Panc1 (cell line): ENCODE measurements around the gene KBTBD8. TPM values are rescaled to one million over a fixed set of nuclear protein-coding genes. Genes with fewer than 3 reads are reported as not detected.

Experiments used
- ATAC-seq: fragments of 200-7000 bp; cut with Tn5 transposase; 2 replicates; pipeline ENCODE4 v1.9.1; 2020; ENCODE audit warnings: mild to moderate bottlenecking, moderate library complexity
- BruUV-seq: library from RNA; stranded (reverse); fragments of 400-500 nt; replicated peaks from 2 replicates; lab custom pipeline; 2021; lab: Mats Ljungman, UMichigan
- CTCF ChIA-PET: fragments of 300-600 bp; sonication (Branson Sonifier 250); formaldehyde crosslinking; loops from one replicate; lab custom pipeline; 2022; ENCODE audit warnings: antibody characterized with exemption; lab: Charles Lee
- POLR2A ChIA-PET: fragments of 300-600 bp; sonication (Branson Sonifier 250); formaldehyde crosslinking; loops from one replicate; lab custom pipeline; 2022; ENCODE audit warnings: antibody characterized with exemption; lab: Charles Lee
- DNase-seq: peaks from one replicate; pipeline ENCODE4 v3.0.0-alpha.2; 2010; ENCODE audit warnings: low read depth, low spot score
- H3K27ac ChIP-seq: 2 replicates; pipeline ENCODE4 v1.5.1; 2011; ENCODE audit warnings: mild to moderate bottlenecking, low read length, inconsistent platforms
- H3K27me3 ChIP-seq: fragments of 200-500 bp; sonication (Bioruptor generic); 2 replicates; pipeline ENCODE4 v1.6.0; 2014; ENCODE audit warnings: low read length, inconsistent platforms; ENCODE audit not compliant: control insufficient read depth, insufficient read depth
- H3K36me3 ChIP-seq: fragments of 200-500 bp; sonication (Bioruptor generic); 2 replicates; pipeline ENCODE4 v1.5.1; 2014; ENCODE audit warnings: inconsistent platforms, mild to moderate bottlenecking, low read length, moderate library complexity; ENCODE audit not compliant: control insufficient read depth, insufficient read depth
- H3K4me1 ChIP-seq: 2 replicates; pipeline ENCODE4 v1.5.1; 2011; ENCODE audit warnings: inconsistent platforms, mild to moderate bottlenecking, low read length, moderate library complexity; ENCODE audit not compliant: control insufficient read depth, insufficient read depth
- H3K4me3 ChIP-seq, 2 experiments: 2 replicates each; pipeline ENCODE4 v1.5.1; 2011 to 2012; ENCODE audit warnings: low read depth in 2 of 2, low read length in 2 of 2, mild to moderate bottlenecking in 2 of 2, inconsistent platforms in 1 of 2, moderate library complexity in 1 of 2
- H3K9me3 ChIP-seq: fragments of 200-500 bp; sonication (Bioruptor generic); 2 replicates; pipeline ENCODE4 v1.5.1; 2014; ENCODE audit warnings: low read depth, mild to moderate bottlenecking, inconsistent platforms, low read length, moderate library complexity; ENCODE audit not compliant: control insufficient read depth, insufficient read depth
- POLR2AphosphoS5 ChIP-seq: IDR thresholded peaks from 2 replicates; pipeline ENCODE4 v1.6.1; 2012; ENCODE audit warnings: mild to moderate bottlenecking, low read depth, low read length, moderate library complexity
- SIN3A ChIP-seq: IDR thresholded peaks from 2 replicates; pipeline ENCODE4 v1.6.1; 2012; ENCODE audit warnings: low read depth, mild to moderate bottlenecking, low read length, moderate library complexity, borderline replicate concordance; ENCODE audit not compliant: insufficient read depth
- TCF7L2 ChIP-seq: IDR thresholded peaks from 2 replicates; pipeline ENCODE4 v1.6.1; 2011; ENCODE audit warnings: mild to moderate bottlenecking, low read depth, low read length, inconsistent platforms
- in situ Hi-C: cut with HindIII; loops from 2 replicates; pipeline ENCODE4 v1.10.0; 2016; ENCODE audit warnings: low sequenced_read_pairs, low pct_unique_long_range_greater_than_20kb
- intact Hi-C: fragments of 100-400 bp; cut with micrococcal nuclease; formaldehyde crosslinking; loops from one replicate; pipeline ENCODE4 v1.10.0; 2022; ENCODE audit not compliant: unreplicated experiment
- total RNA-seq: library from RNA; stranded (reverse); gene quantifications from one replicate; pipeline ENCODE4 v1.2.1, GENCODE V29; 2021; ENCODE audit not compliant: unreplicated experiment
- TF ChIP-seq, protein P1 (sequence below): fragments of 450-650 bp; IDR thresholded peaks from 2 replicates; pipeline ENCODE4 v1.5.1; 2017; ENCODE audit warnings: mild to moderate bottlenecking
- TF ChIP-seq, protein P2 (sequence below), 2 experiments: IDR thresholded peaks; 2 replicates each; pipeline ENCODE4 v1.6.1; 2011 to 2012; ENCODE audit warnings: low read depth in 2 of 2, control low read depth in 1 of 2, low read length in 1 of 2, mild to moderate bottlenecking in 1 of 2, moderate library complexity in 1 of 2; ENCODE audit not compliant: insufficient read depth in 1 of 2

The KBTBD8 gene
- total RNA-seq, 1 experiment from 2014 or later: 0.98 TPM

DNA sequence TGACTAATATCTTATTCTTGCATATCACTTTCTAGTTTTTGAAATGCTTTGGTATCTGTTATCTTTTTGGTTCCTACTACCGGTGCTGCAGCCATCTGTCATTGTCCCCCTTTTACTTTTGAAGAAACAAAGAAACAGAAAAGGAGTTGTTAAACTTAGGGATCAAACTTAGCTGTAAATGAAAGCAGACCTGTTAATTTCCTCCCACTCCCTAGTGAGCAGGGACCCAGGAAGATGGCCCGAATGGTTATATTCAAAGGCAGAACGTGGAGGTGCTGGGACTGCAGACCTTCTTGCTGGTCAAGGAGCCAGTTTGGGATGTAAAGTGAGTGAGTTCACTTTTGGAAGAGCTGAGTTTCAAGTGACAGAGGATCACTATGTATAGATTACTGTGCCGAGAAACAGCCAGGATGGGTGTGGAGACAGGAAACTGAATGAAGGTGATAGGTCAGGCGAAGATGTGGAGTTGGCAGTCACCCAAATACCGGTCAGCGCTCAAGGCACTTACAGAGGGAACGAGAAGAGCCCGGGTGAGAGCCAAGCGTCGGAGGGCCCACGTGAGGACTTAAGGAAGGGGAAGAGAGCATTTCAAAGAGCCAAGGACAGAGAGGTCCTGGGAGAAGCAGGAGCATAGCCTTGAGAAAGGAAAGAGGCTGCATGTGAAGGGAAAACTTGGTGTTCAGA, 20.1 kb downstream of the KBTBD8 start:
- no TSS peak for BruUV-seq
- H3K4me3 ChIP-seq: no peak overlapping the region
- H3K9me3 ChIP-seq: no peaks in the 10 kb centered on the region
- no peaks in the 10 kb centered on the region; the same call in 1 of the 2 replicates for H3K27me3 ChIP-seq
- no peaks in the 10 kb centered on the region for H3K4me1 ChIP-seq
- no peak overlapping the region for H3K27ac ChIP-seq
- CTCF ChIA-PET: no interaction called here
- in situ Hi-C loops: no loop called here
- DNase-seq: no peak
- POLR2A ChIA-PET: no interaction called here
- TF ChIP-seq POLR2AphosphoS5: no peak
- TF ChIP-seq, protein P1, sequence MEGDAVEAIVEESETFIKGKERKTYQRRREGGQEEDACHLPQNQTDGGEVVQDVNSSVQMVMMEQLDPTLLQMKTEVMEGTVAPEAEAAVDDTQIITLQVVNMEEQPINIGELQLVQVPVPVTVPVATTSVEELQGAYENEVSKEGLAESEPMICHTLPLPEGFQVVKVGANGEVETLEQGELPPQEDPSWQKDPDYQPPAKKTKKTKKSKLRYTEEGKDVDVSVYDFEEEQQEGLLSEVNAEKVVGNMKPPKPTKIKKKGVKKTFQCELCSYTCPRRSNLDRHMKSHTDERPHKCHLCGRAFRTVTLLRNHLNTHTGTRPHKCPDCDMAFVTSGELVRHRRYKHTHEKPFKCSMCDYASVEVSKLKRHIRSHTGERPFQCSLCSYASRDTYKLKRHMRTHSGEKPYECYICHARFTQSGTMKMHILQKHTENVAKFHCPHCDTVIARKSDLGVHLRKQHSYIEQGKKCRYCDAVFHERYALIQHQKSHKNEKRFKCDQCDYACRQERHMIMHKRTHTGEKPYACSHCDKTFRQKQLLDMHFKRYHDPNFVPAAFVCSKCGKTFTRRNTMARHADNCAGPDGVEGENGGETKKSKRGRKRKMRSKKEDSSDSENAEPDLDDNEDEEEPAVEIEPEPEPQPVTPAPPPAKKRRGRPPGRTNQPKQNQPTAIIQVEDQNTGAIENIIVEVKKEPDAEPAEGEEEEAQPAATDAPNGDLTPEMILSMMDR: no peak
- no peak for TF ChIP-seq TCF7L2
- no peak for TF ChIP-seq SIN3A
- TF ChIP-seq, protein P2, sequence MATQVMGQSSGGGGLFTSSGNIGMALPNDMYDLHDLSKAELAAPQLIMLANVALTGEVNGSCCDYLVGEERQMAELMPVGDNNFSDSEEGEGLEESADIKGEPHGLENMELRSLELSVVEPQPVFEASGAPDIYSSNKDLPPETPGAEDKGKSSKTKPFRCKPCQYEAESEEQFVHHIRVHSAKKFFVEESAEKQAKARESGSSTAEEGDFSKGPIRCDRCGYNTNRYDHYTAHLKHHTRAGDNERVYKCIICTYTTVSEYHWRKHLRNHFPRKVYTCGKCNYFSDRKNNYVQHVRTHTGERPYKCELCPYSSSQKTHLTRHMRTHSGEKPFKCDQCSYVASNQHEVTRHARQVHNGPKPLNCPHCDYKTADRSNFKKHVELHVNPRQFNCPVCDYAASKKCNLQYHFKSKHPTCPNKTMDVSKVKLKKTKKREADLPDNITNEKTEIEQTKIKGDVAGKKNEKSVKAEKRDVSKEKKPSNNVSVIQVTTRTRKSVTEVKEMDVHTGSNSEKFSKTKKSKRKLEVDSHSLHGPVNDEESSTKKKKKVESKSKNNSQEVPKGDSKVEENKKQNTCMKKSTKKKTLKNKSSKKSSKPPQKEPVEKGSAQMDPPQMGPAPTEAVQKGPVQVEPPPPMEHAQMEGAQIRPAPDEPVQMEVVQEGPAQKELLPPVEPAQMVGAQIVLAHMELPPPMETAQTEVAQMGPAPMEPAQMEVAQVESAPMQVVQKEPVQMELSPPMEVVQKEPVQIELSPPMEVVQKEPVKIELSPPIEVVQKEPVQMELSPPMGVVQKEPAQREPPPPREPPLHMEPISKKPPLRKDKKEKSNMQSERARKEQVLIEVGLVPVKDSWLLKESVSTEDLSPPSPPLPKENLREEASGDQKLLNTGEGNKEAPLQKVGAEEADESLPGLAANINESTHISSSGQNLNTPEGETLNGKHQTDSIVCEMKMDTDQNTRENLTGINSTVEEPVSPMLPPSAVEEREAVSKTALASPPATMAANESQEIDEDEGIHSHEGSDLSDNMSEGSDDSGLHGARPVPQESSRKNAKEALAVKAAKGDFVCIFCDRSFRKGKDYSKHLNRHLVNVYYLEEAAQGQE (IDR thresholded peaks at IDR 0.05; ENCODE audit: insufficient read depth in 1 of 2, low read depth in 2 of 2, low read length in 1 of 2): no peak
- H3K36me3 ChIP-seq: no peaks in the 10 kb centered on the region
- intact Hi-C loops: no loop called here
- no peak for ATAC-seq

DNA sequence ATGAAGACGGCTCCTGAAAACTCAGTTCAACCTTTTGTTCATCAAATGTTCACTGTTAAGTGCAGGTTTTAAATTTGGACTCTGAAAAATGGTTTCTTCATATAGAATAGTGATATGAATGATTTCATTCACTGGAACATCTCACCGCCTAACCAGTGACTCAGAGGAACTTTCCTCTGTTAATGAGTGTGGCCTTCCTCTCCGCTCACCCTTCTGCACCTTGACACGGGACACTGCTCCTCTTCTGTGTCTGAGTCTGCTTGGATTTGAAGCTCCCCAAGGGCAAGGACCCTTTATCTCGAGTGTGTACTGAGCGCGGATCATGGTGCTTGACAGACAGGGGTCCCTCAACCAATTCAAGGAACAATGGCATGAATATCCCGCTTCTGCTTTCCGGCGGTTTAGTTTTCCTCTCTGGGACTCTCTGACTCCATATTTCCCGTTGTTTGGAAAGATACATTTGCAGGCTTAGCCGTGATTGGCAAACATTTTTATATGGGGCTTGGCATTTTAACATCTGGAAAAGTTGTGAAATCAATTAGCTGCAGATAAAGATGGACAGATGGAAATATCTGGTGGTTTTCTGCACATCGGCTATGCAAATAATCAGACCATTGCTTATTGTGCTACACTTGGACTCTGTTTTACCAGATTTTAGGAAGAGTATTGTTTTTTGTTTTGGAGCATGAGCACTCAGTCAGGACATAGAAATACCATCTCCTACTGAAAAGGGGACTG, 20.9 kb downstream of the KBTBD8 start:
- TF ChIP-seq, protein P2 (IDR thresholded peaks at IDR 0.05; ENCODE audit: insufficient read depth in 1 of 2, low read depth in 2 of 2, low read length in 1 of 2): no peak
- TF ChIP-seq TCF7L2 (no peak), SIN3A (no peak), POLR2AphosphoS5 (no peak)
- TF ChIP-seq, protein P1: no peak
- H3K4me1 ChIP-seq: no peaks in the 10 kb centered on the region
- no peak overlapping the region for H3K27ac ChIP-seq
- POLR2A ChIA-PET: no interaction called here
- H3K9me3 ChIP-seq: no peaks in the 10 kb centered on the region
- intact Hi-C loops (no loop called here), in situ Hi-C loops (no loop called here)
- DNase-seq (no peak), ATAC-seq (no peak)
- CTCF ChIA-PET: no interaction called here
- H3K36me3 ChIP-seq: no peaks in the 10 kb centered on the region
- no TSS peak for BruUV-seq
- no peaks in the 10 kb centered on the region; the same call in 1 of the 2 replicates for H3K27me3 ChIP-seq
- H3K4me3 ChIP-seq: no peak overlapping the region
